Caco-2 (cell line): ENCODE results near the gene SYT1. TPM values are rescaled to one million over a fixed set of nuclear protein-coding genes. Genes with fewer than 3 reads are reported as not detected.

ENCODE experiments used
- BruUV-seq: library from RNA; stranded (reverse); fragments of 400-500 nt; replicated peaks from 2 replicates; lab custom pipeline; 2021; lab: Mats Ljungman, UMichigan
- CTCF ChIA-PET: fragments of 300-600 bp; sonication (Branson Sonifier 250); formaldehyde crosslinking; loops from one replicate; lab custom pipeline; 2022; ENCODE audit warnings: antibody characterized with exemption; lab: Charles Lee
- POLR2A ChIA-PET: fragments of 300-600 bp; sonication (Branson Sonifier 250); formaldehyde crosslinking; loops from one replicate; lab custom pipeline; 2022; ENCODE audit warnings: antibody characterized with exemption; lab: Charles Lee
- DNase-seq, 2 experiments: peaks; one replicate each; pipeline versions ENCODE4 v3.0.0 to v3.0.0-alpha.2; 2020 to 2022
- H3K27me3 ChIP-seq: replicated peaks from 2 replicates; pipeline ENCODE4 v1.6.0; 2011; ENCODE audit warnings: low read length; ENCODE audit not compliant: control insufficient read depth, insufficient read depth
- H3K36me3 ChIP-seq: 2 replicates; pipeline ENCODE4 v1.5.1; 2011; ENCODE audit warnings: low read length; ENCODE audit not compliant: control insufficient read depth, insufficient read depth
- H3K4me1 ChIP-seq: fragments of 250-450 bp; sonication (Bioruptor Pico); 2 replicates; pipeline ENCODE4 v1.5.1; 2020; ENCODE audit warnings: mild to moderate bottlenecking
- H3K4me3 ChIP-seq: 2 replicates; pipeline ENCODE4 v1.5.1; 2011; ENCODE audit warnings: low read depth, mild to moderate bottlenecking, control low read depth, low read length
- H3K9me3 ChIP-seq: fragments of 250-450 bp; sonication (Bioruptor Pico); 2 replicates; pipeline ENCODE4 v1.5.1; 2020; ENCODE audit warnings: mild to moderate bottlenecking, moderate library complexity
- H3K27ac Mint-ChIP-seq: one replicate; pipeline ENCODE4 v1.8.0; 2022; ENCODE audit warnings: mixed read lengths; ENCODE audit not compliant: unreplicated experiment
- H3K27me3 Mint-ChIP-seq: one replicate; pipeline ENCODE4 v1.8.0; 2022; ENCODE audit warnings: mixed read lengths; ENCODE audit not compliant: insufficient read depth, unreplicated experiment
- H3K36me3 Mint-ChIP-seq: one replicate; pipeline ENCODE4 v1.8.0; 2022; ENCODE audit warnings: mild to moderate bottlenecking, mixed read lengths; ENCODE audit not compliant: insufficient read depth, unreplicated experiment
- H3K4me1 Mint-ChIP-seq: one replicate; pipeline ENCODE4 v1.8.0; 2022; ENCODE audit warnings: low read depth, mixed read lengths; ENCODE audit not compliant: unreplicated experiment
- H3K4me3 Mint-ChIP-seq: one replicate; pipeline ENCODE4 v1.8.0; 2022; ENCODE audit warnings: mild to moderate bottlenecking, moderate library complexity, mixed read lengths; ENCODE audit not compliant: unreplicated experiment
- H3K9me3 Mint-ChIP-seq: one replicate; pipeline ENCODE4 v1.8.0; 2022; ENCODE audit warnings: mixed read lengths; ENCODE audit not compliant: unreplicated experiment
- intact Hi-C: fragments of 100-400 bp; cut with micrococcal nuclease; formaldehyde crosslinking; loops from one replicate; pipeline ENCODE4 v1.10.0; 2022; ENCODE audit not compliant: unreplicated experiment
- total RNA-seq: library from RNA; stranded (reverse); gene quantifications from 2 replicates; pipeline ENCODE4 v1.2.3, GENCODE V29; 2022
- TF ChIP-seq, protein P1 (sequence below), 2 experiments: fragments of 200-600 bp in 1 of 2; IDR thresholded peaks; 1 replicate in 1 of 2; 2 replicates in 1 of 2; pipeline versions ENCODE4 v1.5.1 to v1.8.0; 2011 to 2022; ENCODE audit warnings: antibody characterized with exemption in 1 of 2, control low read depth in 1 of 2, inconsistent platforms in 1 of 2, low read depth in 1 of 2, low read length in 1 of 2, mild to moderate bottlenecking in 1 of 2, moderate library complexity in 1 of 2; ENCODE audit not compliant: insufficient read depth in 1 of 2, severe bottlenecking in 1 of 2, unreplicated experiment in 1 of 2

SYT1 gene
- total RNA-seq, 1 experiment from 2014 or later: 0.39 TPM

GRCh38 chr12:79324571-79324970 lies 460.0 kb downstream of the SYT1 start:
- Histone ChIP-seq H3K9me3 (no peaks in the 10 kb centered on the region), H3K27me3 (no peaks in the 10 kb centered on the region), H3K36me3 (no peaks in the 10 kb centered on the region), H3K4me1 (no peaks in the 10 kb centered on the region), H3K4me3 (no peak overlapping the region)
- H3K27ac Mint-ChIP-seq: no peak overlapping the region
- no peaks in the 10 kb centered on the region for H3K9me3 Mint-ChIP-seq
- no peaks in the 10 kb centered on the region for H3K4me1 Mint-ChIP-seq
- H3K27me3 Mint-ChIP-seq: no peaks in the 10 kb centered on the region
- H3K4me3 Mint-ChIP-seq: no peak overlapping the region
- no peaks in the 10 kb centered on the region for H3K36me3 Mint-ChIP-seq
- ChIA-PET CTCF (no interaction called here), POLR2A (no interaction called here)
- BruUV-seq: no TSS peak
- TF ChIP-seq, protein P1, sequence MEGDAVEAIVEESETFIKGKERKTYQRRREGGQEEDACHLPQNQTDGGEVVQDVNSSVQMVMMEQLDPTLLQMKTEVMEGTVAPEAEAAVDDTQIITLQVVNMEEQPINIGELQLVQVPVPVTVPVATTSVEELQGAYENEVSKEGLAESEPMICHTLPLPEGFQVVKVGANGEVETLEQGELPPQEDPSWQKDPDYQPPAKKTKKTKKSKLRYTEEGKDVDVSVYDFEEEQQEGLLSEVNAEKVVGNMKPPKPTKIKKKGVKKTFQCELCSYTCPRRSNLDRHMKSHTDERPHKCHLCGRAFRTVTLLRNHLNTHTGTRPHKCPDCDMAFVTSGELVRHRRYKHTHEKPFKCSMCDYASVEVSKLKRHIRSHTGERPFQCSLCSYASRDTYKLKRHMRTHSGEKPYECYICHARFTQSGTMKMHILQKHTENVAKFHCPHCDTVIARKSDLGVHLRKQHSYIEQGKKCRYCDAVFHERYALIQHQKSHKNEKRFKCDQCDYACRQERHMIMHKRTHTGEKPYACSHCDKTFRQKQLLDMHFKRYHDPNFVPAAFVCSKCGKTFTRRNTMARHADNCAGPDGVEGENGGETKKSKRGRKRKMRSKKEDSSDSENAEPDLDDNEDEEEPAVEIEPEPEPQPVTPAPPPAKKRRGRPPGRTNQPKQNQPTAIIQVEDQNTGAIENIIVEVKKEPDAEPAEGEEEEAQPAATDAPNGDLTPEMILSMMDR (IDR thresholded peaks at IDR 0.05; ENCODE audit: insufficient read depth in 1 of 2, low read depth in 1 of 2, low read length in 1 of 2, severe bottlenecking in 1 of 2, unreplicated experiment in 1 of 2): no peak
- DNase-seq: no peak
- intact Hi-C loops: no loop called here

GRCh38 chr12:79326222-79326621 lies 461.6 kb downstream of the SYT1 start:
- Histone ChIP-seq H3K4me1 (no peaks in the 10 kb centered on the region), H3K36me3 (no peaks in the 10 kb centered on the region), H3K27me3 (no peaks in the 10 kb centered on the region), H3K4me3 (no peak overlapping the region), H3K9me3 (no peaks in the 10 kb centered on the region)
- intact Hi-C loops: no loop called here
- DNase-seq: no peak
- Mint-ChIP-seq H3K27me3 (no peaks in the 10 kb centered on the region), H3K4me3 (no peak overlapping the region), H3K4me1 (no peaks in the 10 kb centered on the region), H3K27ac (no peak overlapping the region), H3K9me3 (no peaks in the 10 kb centered on the region), H3K36me3 (no peaks in the 10 kb centered on the region)
- POLR2A ChIA-PET: no interaction called here
- CTCF ChIA-PET: no interaction called here
- no TSS peak for BruUV-seq
- TF ChIP-seq, protein P1 (IDR thresholded peaks at IDR 0.05; ENCODE audit: insufficient read depth in 1 of 2, low read depth in 1 of 2, low read length in 1 of 2, severe bottlenecking in 1 of 2, unreplicated experiment in 1 of 2): no peak

- H3K36me3 Mint-ChIP-seq: no peaks in the 10 kb centered on the region
- CTCF ChIA-PET: no interaction called here
- no peak overlapping the region for H3K4me3 ChIP-seq
- H3K27me3 Mint-ChIP-seq: no peaks in the 10 kb centered on the region
- H3K9me3 Mint-ChIP-seq: no peaks in the 10 kb centered on the region
- H3K4me3 Mint-ChIP-seq: no peak overlapping the region
- no peaks in the 10 kb centered on the region for H3K4me1 ChIP-seq
- intact Hi-C loops: no loop called here
- TF ChIP-seq, protein P1 (IDR thresholded peaks at IDR 0.05; ENCODE audit: insufficient read depth in 1 of 2, low read depth in 1 of 2, low read length in 1 of 2, severe bottlenecking in 1 of 2, unreplicated experiment in 1 of 2): no peak
- no peaks in the 10 kb centered on the region for H3K9me3 ChIP-seq
- no peak for DNase-seq
- H3K27ac Mint-ChIP-seq: no peak overlapping the region
- no TSS peak for BruUV-seq
- no peaks in the 10 kb centered on the region for H3K36me3 ChIP-seq
- POLR2A ChIA-PET: no interaction called here
- H3K27me3 ChIP-seq: no peaks in the 10 kb centered on the region
- H3K4me1 Mint-ChIP-seq: no peaks in the 10 kb centered on the region
Observed at GRCh38 chr12:79326663-79327062, 462.1 kb downstream of the SYT1 start.
